Inflammatory macrophage treated with lipopolysaccharide for 4 hours (primary cell): ENCODE data around the gene SGSM2.
A peak's percentile ranks its signal among the peaks of the same experiment; 100 is the strongest.

ENCODE experiments used
- DNase-seq: peaks from one replicate; pipeline ENCODE4 v3.0.0-alpha.2; 2020

The SGSM2 gene

DNA sequence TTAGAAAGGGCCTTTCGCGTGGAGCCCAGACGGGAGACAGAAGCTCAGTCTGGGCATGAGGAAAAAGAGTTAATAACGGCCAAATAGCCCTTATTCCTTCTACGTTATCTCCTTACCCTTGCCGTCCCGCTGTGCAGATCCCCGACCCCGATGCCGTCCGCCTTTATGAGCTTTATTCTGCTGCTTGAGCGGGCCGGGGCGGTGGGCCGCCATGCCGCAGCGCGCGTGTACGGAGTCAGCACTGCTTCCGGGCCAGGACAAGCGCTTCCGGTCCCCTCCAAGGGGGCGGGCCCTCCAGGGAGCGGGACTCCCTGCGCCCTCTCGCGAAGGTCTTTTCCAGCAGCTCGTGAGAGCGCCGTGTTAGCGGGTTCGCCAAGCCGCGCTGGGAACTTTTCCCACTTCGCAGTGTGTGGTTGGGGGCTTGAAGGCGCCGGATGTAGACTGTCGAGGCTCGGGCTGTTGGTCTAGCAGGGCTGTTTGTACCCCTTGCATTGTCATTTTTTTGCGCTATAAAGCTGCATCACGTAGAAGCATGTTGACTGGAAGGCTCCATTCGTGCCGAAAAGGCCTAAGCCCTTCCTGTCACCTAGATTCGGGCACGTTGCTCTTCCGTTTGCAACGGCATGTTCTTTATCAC lies 968 bp upstream of the SGSM2 start, which contains the start of gene TSR1:
TSS of gene TSR1 (minus strand) at position 243 of the 637 bp plus-strand sequence. CDS start at position 213, 30 bp downstream.
- DNase-seq: peak; percentile 90

DNA sequence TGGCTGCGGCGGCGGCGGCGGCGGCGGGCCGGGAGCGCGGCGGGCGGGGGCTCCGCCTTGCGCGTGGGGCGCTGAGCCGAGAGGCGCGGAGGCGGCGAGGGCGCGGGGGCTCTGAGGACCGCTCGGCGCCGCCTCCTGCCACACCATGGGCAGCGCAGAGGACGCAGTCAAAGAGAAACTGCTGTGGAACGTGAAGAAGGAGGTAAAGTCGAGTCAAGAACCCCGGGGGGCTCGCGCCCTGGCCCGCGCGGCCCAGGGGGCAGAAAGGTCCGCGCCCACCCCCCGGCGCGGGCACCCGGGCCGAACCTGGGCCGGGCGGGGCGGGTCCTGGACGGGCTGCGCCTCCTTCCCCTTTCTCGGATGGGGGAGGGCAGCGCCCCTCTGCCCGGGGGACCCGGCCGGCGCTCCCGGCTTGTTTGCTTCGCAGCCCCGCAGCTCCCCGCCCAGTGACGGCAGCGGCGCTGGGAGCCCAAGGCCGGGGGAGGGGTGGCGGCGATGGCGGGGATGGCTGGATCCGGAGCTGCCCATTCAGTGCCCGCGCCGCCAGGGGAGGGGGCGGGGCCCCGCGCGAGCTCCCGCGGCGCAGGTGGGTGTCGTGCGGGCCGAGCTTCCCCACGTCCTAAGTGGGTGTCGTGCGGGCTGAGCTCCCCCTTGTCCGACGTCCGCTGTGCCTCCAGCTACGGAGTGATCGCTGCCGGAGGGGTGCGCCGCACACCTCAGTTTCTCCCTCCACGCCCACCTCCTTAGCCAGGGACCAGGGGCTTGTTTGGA lies 428 bp downstream of the SGSM2 start:
- peak; percentile 49 for DNase-seq

DNA sequence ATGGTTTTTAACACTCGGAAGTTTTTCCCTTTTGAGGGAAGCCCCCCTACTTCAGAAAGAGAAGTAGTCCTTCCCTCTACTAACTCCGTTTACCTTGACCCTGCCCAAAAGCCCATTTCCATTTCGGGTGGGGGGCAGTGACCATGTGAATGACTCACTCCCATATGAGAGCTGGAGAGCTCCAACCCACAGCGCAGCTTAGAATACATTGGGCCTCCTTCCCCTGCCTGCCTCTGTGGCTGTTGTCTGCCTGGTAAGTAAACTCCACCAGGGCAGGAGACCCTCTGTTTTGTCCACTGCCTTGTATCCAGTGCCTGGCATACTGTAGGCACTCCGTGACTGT lies 985 bp downstream of the SGSM2 start:
- DNase-seq: no peak

DNA sequence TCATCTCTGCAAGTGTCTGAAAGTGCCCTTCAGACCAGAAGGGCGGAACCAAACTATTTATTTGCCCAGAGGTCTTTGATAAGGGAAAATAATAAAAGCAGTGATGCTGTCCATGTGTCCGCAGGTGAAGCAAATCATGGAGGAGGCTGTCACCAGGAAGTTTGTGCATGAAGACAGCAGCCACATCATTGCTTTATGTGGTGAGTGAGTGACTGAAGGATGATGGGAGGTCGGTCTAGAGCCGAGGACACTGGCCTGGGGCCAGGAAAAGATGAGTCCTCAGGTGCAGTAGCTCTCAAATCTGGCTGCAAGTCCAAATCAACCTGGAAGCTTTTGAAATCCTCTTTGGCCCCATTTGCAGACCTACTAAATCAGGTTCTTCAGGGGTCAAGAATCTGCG lies 6.1 kb downstream of the SGSM2 start:
- DNase-seq: no peak

DNA sequence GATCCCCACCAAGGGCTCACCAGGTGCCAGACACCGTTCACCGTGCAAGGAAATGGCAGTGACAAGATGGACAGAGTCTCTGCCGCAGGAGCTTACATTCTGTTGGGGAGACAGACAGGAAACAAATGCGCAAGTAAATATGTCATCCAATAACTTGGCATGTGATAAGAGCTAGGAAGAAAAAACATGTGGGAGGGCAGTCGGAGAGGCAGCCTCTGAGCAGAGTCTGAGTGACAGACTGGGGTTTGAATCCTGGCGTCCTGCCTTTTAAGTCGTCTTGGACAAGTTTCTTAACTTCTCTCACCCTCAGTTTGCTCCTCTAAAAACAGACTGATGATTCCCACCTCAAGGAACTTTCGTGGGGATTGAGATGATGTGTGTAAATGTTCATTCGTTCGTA lies 7.2 kb downstream of the SGSM2 start:
- DNase-seq: no peak

DNA sequence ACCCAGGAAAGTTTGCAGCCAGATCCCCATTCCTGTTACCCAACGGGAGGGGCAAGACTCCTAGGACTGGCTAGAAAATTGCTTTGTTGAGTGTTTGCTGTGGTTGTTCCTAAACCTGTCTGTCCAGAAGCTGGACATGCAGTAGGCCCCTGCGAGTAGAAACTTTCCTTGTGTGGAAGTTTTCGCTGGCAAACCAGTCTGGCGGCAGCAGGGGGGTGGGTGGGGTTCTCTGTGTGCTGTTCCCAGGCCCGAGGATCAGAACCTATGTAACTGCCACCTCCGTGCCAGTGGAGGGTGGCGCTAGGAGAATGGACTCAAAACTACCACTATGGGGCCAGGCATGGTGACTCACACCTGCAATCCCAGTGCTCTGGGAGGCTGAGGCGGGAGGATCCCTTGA lies 9.2 kb downstream of the SGSM2 start:
- no peak for DNase-seq

DNA sequence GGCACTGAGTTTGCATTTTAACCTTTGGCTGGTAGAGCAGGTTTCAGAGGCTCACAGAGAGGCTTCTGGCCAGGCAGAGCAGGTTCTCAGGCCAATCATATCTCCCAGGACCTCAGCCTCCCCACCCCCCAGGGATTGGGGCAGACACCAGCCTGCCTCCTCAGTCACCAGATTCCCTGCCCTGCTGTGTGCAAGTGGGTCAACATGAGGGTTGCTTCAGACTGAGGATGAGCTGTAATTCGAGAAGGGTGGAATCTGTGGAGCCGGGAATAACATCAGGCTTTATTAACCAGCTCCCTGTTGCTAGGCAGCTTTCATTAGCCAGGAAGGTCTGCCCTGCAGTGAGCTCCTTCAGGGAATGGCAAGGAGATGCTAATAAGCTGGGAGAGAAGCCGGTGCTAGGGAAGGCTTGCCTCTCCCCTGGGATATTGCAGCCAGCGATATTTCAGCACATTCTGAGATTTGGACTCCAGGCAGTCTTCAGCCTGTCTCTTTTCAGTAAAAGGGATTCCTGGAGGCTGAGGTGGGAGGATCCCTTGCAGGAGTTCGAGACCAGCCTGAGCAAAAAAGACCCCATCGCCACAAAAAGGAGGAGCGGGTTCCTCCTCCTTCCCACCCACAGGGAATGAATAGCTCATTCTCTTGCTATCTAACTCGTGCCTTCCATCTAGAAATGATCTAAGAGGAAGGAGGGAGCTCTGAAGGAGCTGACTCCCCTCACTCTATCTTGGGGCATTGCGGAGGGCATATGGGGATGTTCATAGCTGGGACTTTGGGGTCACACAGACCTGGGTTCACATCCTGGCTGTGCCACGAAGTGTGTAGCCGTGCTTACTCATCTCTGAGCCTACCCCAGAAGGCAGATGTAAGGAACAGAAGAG lies 10.7 kb downstream of the SGSM2 start:
- no peak for DNase-seq

DNA sequence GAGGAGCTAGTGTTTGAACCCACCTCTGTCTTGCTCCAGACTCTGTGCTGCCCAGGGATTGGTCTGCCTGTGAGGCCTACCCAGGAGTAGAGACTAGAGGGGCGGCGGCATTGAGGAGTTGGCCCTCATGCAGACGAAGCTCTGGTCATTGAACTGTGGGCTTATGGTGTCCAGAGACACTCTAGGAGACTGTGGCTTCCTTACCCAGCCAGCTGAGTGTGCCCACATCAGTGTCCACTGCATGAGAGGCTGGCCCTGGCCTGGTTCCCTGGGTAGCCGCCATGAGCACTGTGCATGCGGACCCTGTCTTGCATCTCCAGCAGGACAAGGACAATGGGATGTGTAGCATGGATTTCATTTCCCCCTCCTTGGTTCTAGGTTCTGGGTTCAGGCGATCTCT lies 14.0 kb downstream of the SGSM2 start:
- no peak for DNase-seq

DNA sequence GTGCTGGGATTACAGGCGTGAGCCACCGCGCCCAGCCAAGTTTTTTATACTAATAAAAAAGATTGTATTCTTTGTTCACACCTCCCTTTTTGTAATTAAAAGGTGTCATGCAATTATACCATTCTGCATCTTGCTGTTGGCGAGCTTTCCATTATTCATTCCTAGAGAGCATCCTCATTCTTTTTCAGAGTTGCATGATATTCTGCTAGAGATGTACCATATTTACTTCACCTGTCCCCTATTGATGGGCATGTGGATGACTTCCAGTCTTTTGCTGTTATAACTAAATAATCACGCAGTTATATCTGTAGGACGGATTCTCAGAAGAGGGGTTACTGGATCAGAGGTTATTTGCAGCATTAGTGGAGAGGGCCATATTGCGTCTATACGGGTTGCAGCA lies 17.0 kb downstream of the SGSM2 start:
- no peak for DNase-seq

DNA sequence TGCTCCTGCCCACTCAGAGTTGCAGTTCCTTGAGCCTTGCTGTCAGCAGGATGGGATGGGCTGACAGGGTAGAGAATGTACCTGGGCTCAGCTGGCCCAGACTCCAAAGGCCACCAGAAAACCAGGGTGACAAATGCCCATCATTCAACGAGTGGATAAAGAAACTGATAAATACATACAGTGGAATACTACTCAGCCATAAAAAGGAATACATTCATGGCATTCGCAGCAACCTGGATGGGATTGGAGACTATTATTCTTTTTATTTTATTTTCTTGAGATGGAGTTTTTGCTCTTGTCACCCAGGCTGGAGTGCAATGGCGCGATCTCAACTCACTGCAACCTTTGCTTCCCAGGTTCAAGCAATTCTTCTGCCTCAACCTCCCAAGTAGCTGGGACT lies 19.9 kb downstream of the SGSM2 start:
- DNase-seq: no peak

DNA sequence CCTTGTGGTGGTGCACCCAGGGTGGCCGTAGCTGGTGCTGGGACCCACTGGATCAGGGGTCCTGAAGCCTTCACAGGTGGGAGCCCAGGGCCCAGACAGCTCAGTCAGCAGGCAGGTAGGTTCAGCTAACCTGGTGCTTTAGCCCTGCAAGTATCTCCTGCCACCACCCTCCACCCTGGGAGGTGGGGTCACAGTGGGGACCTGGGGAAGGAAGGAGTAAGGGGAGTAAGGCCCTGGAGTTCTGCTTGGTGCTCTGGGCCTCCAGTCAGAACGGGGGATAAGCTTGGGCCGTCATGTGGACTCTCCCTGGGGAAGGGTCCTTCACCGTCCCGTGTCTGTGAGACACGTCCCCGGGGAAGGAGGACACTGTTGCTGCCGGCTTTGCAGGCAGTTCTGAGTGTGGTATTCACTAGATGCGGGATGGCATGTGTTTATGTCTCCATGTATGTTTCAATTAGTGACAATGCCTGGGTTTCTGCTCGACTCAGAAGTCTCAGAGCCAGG lies 20.7 kb downstream of the SGSM2 start:
- DNase-seq: no peak

DNA sequence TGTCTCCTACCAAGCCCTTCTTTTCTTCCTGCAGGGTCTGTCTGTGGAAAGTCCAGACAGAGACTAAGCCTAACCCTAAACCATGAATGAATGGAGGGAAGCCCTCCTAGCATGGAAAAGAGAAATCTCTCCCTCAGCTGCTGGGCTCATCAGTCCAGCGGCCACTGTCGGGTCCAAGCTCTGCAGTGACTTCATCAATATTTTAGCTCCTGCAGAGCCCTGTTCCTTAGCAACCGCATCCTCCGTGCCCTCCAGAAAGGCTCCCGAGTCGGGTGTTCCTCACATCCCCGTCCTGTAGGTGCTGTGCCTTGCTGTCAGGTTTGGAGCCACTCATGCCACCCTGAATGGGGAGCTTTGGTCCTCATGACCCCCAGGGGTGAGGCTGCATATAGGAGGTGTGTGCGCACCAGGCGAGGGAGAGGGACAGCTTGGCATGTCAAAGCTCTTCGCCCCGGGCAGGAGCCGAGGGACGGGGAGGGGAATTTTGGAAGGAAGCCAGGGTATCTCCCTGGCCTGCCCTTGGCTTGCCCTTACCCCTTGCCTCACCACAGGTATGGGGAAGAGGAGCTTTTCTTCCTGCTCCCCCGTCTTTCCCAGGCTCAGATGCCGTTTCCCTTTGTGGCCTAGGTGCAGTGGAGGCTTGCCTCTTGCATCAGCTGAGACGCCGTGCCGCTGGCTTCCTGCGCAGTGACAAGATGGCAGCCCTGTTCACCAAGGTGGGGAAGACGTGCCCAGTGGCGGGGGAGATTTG lies 23.9 kb downstream of the SGSM2 start:
- DNase-seq: no peak

DNA sequence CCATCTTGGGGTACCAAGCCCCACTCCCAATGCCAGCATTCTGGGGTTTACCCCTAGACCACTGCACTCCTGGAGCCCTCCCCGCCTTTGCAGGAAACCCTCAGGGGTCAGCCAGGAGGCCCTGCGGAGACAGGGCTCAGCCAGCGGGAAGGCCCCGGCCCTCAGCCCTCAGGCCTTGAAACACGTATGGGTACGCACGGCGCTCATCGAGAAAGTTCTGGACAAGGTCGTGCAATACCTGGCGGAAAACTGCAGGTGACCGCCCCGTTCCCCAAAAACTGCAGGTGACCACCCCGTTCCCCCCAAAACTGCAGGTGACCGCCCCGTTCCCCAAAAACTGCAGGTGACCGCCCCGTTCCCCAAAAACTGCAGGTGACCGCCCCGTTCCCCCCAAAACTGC lies 24.7 kb downstream of the SGSM2 start:
- no peak for DNase-seq

DNA sequence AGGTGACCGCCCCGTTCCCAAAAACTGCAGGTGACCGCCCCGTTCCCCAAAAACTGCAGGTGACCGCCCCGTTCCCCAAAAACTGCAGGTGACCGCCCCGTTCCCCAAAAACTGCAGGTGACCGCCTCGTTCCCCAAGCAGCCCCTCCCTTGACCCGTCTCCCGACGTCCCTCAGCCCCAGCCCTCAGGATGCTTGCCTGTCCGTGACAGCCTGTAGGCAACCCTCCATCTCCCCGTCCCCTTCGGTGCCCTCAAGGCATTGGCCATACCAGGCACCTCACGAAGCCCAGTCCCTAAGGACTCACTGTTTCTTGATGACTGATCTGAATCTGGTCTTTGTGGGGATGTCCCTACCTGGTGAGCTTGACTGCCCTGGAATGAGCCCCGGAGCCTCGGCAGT lies 25.1 kb downstream of the SGSM2 start:
- no peak for DNase-seq

DNA sequence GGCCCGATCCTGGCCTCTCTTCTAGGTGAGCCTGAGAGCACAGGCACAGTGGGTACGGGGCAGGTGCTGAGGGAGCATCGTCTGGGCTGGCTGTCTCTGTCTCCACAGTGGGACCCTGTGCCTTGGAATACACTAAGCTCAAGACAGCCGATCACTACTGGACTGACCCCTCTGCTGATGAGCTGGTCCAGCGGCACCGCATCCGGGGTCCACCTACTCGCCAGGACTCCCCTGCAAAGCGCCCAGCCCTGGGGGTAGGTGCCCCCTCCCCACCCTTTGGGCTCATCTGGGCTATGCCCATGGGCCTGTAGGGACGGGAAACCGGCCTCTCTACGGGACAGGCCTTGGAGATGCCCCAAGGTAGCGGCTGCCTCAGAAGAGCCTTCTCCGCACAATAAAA lies 25.6 kb downstream of the SGSM2 start:
- DNase-seq: no peak

DNA sequence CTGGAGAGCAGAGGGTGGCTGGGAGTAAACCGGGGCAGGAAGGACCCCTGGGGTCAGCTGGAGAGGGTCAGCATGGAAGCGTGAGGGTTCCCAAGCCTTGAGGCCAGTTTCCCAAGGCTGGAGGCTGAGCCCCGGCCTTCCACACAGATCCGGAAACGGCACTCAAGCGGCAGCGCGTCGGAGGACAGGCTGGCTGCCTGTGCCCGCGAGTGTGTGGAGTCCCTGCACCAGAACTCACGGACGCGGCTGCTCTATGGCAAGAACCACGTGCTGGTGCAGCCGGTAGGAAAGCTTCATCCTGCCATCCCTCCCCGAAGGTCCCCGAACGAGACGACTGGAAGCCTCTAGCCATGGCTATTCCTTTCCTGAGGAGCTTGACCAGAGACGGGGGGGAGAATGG lies 26.0 kb downstream of the SGSM2 start:
- DNase-seq: no peak

DNA sequence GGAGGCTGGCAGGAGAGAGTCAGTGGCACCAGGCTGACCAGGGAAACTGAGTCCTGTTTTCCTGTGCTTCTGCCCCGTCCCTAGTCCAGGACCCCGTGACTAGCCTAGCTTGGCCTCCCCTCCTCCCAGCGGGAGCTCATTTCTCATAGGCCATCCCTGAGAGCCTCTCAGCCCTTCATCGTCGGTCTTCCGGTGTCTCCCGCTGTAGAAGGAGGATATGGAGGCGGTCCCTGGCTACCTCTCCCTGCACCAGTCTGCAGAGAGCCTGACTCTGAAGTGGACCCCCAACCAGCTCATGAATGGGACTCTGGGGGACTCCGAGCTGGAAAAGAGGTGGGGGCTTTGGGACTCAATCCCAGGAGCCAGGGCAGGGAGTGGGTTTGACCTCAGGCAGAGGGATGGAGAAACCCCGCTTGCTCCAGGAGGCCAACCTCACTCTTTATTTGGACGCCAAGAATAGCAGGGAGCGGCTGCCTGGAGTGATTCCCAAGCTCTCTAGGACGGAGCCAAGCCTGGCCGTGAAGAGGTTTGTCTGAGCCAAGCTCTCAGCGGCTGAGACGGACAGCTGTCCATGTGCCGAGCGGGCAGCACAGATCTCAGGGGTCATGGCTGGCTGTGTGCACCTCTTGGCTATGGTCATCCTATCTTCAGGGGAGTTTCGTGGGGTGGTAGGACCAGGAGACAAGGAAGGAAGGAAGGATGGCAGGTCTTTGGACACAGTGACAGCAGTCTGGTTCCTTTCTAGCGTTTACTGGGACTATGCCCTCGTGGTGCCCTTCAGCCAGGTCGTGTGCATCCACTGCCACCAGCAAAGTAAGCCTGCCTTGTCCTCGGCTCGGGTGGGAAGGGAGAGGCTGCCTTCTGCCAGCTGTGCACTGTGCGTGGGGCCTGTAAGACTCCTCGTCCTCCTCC lies 26.8 kb downstream of the SGSM2 start:
- no peak for DNase-seq

DNA sequence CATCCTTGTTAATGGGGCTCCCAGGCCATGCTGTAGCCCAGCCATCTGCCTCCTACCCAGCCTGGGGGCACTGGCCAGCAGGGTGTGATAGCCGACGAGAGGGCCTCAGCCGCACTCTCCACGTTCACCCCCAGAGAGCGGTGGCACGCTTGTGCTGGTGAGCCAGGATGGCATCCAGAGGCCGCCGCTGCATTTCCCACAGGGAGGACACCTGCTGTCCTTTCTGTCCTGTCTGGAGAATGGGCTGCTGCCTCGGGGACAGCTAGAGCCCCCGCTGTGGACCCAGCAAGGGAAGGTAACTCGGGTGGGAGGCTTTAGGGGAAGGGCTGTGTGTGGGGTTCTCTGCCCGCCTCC lies 27.4 kb downstream of the SGSM2 start:
- no peak for DNase-seq

DNA sequence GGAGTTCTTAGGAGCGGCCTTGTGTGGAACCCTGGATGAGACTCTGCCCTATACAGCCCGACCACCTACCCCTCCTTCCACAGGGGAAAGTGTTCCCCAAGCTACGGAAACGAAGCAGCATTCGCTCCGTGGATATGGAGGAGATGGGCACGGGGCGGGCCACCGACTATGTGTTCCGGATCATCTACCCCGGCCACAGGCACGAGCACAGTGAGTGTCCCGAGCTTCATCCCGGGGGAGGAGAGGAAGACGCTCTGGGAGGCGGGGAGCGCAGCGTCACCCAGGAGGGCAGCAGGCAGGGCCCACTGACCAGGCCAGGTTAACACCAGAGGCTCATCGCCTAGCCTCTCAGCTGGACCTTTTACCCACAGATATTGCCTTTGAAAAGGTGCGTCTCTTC lies 27.8 kb downstream of the SGSM2 start:
- no peak for DNase-seq

DNA sequence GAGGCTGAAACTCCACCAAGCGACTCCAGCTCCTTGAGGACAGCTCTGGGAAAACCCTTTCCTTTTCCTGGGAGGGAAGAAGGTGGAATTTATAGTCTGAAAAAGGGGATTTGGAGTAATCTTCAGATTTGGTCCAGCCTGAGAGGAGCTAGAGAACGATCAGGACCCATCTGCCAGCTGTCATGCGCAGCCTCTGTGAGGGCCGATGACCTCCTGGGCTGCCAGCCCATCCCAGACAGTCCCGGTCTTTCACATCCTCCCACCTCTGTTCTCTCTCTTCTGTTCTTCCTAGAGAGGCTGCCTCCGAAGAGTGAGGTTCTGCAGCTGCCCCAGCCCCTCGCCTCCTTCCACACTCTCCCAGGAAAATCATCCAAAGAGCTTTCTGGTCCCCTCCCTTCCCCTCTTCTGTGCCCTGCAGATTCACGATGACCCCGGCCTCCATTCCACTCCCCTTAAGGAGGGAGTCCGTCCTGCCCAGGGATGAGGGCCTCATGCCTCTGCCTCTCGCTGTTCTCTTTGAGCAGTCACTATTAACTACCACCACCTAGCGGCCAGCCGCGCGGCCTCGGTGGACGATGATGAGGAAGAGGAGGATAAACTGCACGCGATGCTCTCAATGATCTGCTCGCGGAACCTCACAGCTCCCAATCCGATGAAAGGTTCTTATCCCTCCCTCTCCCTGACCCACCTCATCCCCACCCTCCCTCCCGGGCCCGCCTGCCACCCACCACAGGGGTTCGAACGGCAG lies 29.6 kb downstream of the SGSM2 start:
- DNase-seq: no peak

DNA sequence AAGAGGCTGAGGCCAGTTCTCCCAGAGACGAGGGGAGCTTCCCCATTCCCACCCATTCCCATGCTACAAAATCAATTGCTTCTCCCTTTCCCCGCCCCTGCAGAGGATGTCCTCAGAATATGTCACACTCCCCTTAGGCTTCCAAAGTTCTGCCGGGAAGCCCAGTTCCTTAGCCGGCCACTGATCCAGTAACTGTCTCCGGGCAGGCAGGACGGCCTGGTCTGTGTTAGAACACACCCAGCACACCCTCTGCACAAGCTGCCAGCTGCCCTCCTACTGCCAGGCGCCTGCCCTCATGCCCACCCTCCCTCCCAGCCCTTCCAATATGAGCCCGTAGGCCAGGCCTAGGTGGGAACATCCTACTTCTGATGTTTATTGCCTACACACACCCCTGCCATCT lies 31.1 kb downstream of the SGSM2 start:
- no peak for DNase-seq
